GM12878 (cell line): ENCODE results near the gene FATE1. TPM values are rescaled to one million over a fixed set of nuclear protein-coding genes. Genes with fewer than 3 reads are reported as not detected.

Experiments
- ATAC-seq: fragments of 200-7000 bp; cut with Tn5 transposase; 3 replicates; pipeline ENCODE4 v1.9.1; 2020; ENCODE audit warnings: mild to moderate bottlenecking, moderate library complexity
- BruUV-seq: library from RNA; stranded (reverse); fragments of 400-500 nt; replicated peaks from 2 replicates; lab custom pipeline; 2021; lab: Mats Ljungman, UMichigan
- CTCF ChIA-PET: fragments of 300-600 bp; sonication (Branson Sonifier 250); formaldehyde crosslinking; extraction: SDS; loops from one replicate; lab custom pipeline; 2021; ENCODE audit warnings: inconsistent platforms; lab: Yijun Ruan, JAX
- POLR2A ChIA-PET: fragments of 350-600 bp; formaldehyde crosslinking; extraction: SDS; loops from one replicate; lab custom pipeline; 2021; ENCODE audit warnings: inconsistent platforms; lab: Charles Lee
- RAD21 ChIA-PET: fragments of 300-600 bp; sonication (Branson Sonifier 250); formaldehyde crosslinking; loops from one replicate; lab custom pipeline; 2023; ENCODE audit warnings: antibody characterized with exemption; ENCODE audit not compliant: unreplicated experiment; lab: Charles Lee
- SMC1A ChIA-PET: fragments of 300-600 bp; sonication (Branson Sonifier 250); formaldehyde crosslinking; loops from one replicate; lab custom pipeline; 2023; ENCODE audit not compliant: unreplicated experiment, uncharacterized antibody; lab: Charles Lee
- DNase-seq: peaks from one replicate; pipeline ENCODE4 v3.0.0-alpha.2; 2011; ENCODE audit warnings: low read depth, low spot score
- FAIRE-seq: peaks from 3 replicates; lab custom pipeline; 2011; peaks lifted over from hg19 to GRCh38; lab: Jason Lieb, UNC
- H2AFZ ChIP-seq: 2 replicates; pipeline ENCODE4 v1.6.0; 2011; ENCODE audit warnings: low read depth, low read length, control low read depth; ENCODE audit not compliant: control insufficient read depth
- H3K27ac ChIP-seq: 2 replicates; pipeline ENCODE4 v1.5.1; 2011; ENCODE audit warnings: control low read depth; ENCODE audit not compliant: control insufficient read depth, insufficient read depth
- H3K27me3 ChIP-seq, 2 experiments: replicated peaks in 1 of 2; 2 replicates each; pipeline versions ENCODE4 v1.6.0 to v1.6.1; 2011; ENCODE audit warnings: low read length in 1 of 2; ENCODE audit not compliant: control insufficient read depth in 2 of 2, insufficient read depth in 2 of 2
- H3K36me3 ChIP-seq, 2 experiments: 2 replicates each; pipeline ENCODE4 v1.5.1; 2011; ENCODE audit warnings: low read length in 1 of 2; ENCODE audit not compliant: control insufficient read depth in 2 of 2, insufficient read depth in 2 of 2
- H3K4me1 ChIP-seq: 2 replicates; pipeline ENCODE4 v1.6.1; 2011; ENCODE audit warnings: mild to moderate bottlenecking, low read length, moderate library complexity, mixed read lengths; ENCODE audit not compliant: control insufficient read depth, insufficient read depth
- H3K4me2 ChIP-seq: 2 replicates; pipeline ENCODE4 v1.6.0; 2011; ENCODE audit warnings: control low read depth; ENCODE audit not compliant: control insufficient read depth, insufficient read depth
- H3K4me3 ChIP-seq: fragments of 200-600 bp; sonication (generic); 2 replicates; pipeline ENCODE4 v1.5.1; 2016
- H3K79me2 ChIP-seq: 2 replicates; pipeline ENCODE4 v1.6.0; 2011; ENCODE audit warnings: low read length; ENCODE audit not compliant: control insufficient read depth, insufficient read depth
- H3K9ac ChIP-seq: 2 replicates; pipeline ENCODE4 v1.8.0; 2011; ENCODE audit warnings: low read length, control low read depth, mixed read lengths; ENCODE audit not compliant: control insufficient read depth, insufficient read depth
- H3K9me3 ChIP-seq: replicated peaks from 3 replicates; pipeline ENCODE4 v1.5.1; 2011; ENCODE audit warnings: mild to moderate bottlenecking, low read length; ENCODE audit not compliant: control insufficient read depth, insufficient read depth
- H4K20me1 ChIP-seq: 2 replicates; pipeline ENCODE4 v1.6.0; 2011; ENCODE audit not compliant: control insufficient read depth, insufficient read depth
- BCL11A ChIP-seq: IDR thresholded peaks from 2 replicates; pipeline ENCODE4 v1.6.1; 2011; ENCODE audit warnings: low read depth, low read length
- CEBPB ChIP-seq, 2 experiments: fragments of 150-350 bp in 1 of 2; IDR thresholded peaks; 2 replicates each; pipeline ENCODE4 v1.6.1; 2012 to 2014; ENCODE audit warnings: low read depth in 2 of 2, low read length in 2 of 2, borderline replicate concordance in 1 of 2, inconsistent platforms in 1 of 2
- EZH2 ChIP-seq: IDR thresholded peaks from 2 replicates; pipeline ENCODE4 v1.6.1; 2012; ENCODE audit warnings: low read depth, mild to moderate bottlenecking, control low read depth, inconsistent platforms, low read length, borderline replicate concordance; ENCODE audit not compliant: control insufficient read depth
- FOS ChIP-seq: IDR thresholded peaks from 3 replicates; pipeline ENCODE4 v1.6.1; 2011; ENCODE audit warnings: borderline replicate concordance; ENCODE audit not compliant: insufficient read length; ENCODE audit errors: extremely low read depth
- FOXK2 ChIP-seq: fragments of 450-650 bp; IDR thresholded peaks from 2 replicates; pipeline ENCODE4 v1.6.1; 2017; ENCODE audit warnings: mild to moderate bottlenecking, moderate library complexity
- RAD21 ChIP-seq: IDR thresholded peaks from 2 replicates; pipeline ENCODE4 v1.6.1; 2011; ENCODE audit warnings: mild to moderate bottlenecking, low read depth, low read length, moderate library complexity; ENCODE audit not compliant: insufficient read depth
- RUNX3 ChIP-seq: IDR thresholded peaks from 2 replicates; pipeline ENCODE4 v1.6.1; 2012; ENCODE audit warnings: low read length, inconsistent platforms
- SMC3 ChIP-seq: IDR thresholded peaks from 2 replicates; pipeline ENCODE4 v1.6.1; 2011; ENCODE audit warnings: low read length, improper control_type of control experiment, borderline replicate concordance
- YBX1 ChIP-seq: fragments of 450-650 bp; IDR thresholded peaks from 2 replicates; pipeline ENCODE4 v1.6.1; 2016; ENCODE audit warnings: antibody characterized with exemption
- ZZZ3 ChIP-seq: IDR thresholded peaks from 2 replicates; pipeline ENCODE4 v1.6.1; 2011; ENCODE audit warnings: low read depth; ENCODE audit not compliant: control insufficient read depth, insufficient read length
- WGBS: methylation state at CpG from one replicate; pipeline ENCODE4 v1.1.6; 2016; ENCODE audit warnings: low lambda C conversion rate; ENCODE audit not compliant: insufficient replicate concordance, insufficient coverage; ENCODE audit errors: missing lambda C conversion rate; 5-methylcytosine and 5-hydroxymethylcytosine counted together
- in situ Hi-C: fragments of 300-500 bp; cut with MboI; formaldehyde crosslinking; loops from 9 replicates; pipeline ENCODE4 v1.14.3; 2018; ENCODE audit warnings: mixed read lengths
- intact Hi-C: fragments of 100-400 bp; cut with micrococcal nuclease; formaldehyde crosslinking; loops from one replicate; pipeline ENCODE4 v1.14.2; 2022; ENCODE audit not compliant: unreplicated experiment
- polyA plus RNA-seq, 11 experiments: library from polyadenylated mRNA; depleted of rRNA in 4 of 11; unstranded in 6 of 11; stranded (reverse) in 5 of 11; fragments of >200 nt; fragmentation: Nextera tagmentation in 4 of 11; fragmentation: Illumina TruSeq in 1 of 11; extraction: Ambion mirVana in 4 of 11; extraction: Trizol in 1 of 11; gene quantifications; 1 replicate in 1 of 11; 2 replicates in 10 of 11; pipeline versions ENCODE4 v1.2.1 to v1.2.3, GENCODE V29; 2011 to 2016; ENCODE audit warnings: inconsistent platforms in 2 of 11, missing spikeins in 2 of 11, low read depth in 1 of 11
- total RNA-seq, 4 experiments: library from RNA; depleted of rRNA in 3 of 4; stranded (reverse); fragments of >200 nt in 3 of 4; fragmentation: Illumina TruSeq in 1 of 4; extraction: Trizol in 1 of 4; gene quantifications; 2 replicates each; pipeline versions ENCODE4 v1.2.1 to v1.2.3, GENCODE V29; 2013 to 2021
- TF ChIP-seq, protein P1 (sequence below): fragments of 450-650 bp; formaldehyde crosslinking; IDR thresholded peaks from 2 replicates; pipeline ENCODE4 v1.5.0; 2022; ENCODE audit warnings: mild to moderate bottlenecking, missing genetic modification characterization

The FATE1 gene
- total and polyA plus RNA-seq, 10 of the 15 experiments (the other 5 are each of a cell fraction or from before 2014, with no cell fraction given), result 0.26 to 0.28 TPM; not detected in 8

DNA sequence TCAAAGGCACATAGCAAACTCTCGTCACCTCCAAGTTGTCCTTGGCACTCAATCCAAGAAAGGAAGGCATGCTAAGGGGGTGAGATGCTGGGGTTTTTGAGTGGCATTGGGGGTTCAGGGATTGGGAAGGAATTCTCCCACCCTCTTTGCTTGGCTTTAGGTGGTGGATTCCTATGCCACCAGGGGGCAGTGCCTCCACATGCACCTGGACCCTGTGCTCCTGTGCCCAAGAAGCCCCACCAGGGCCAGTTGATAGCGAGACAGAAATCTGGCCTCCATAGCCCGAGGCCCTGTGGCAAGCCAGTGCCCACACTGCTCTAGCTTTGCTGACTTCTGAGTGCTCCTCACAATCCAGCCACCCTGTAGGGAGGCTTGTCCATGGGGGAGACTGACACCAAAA, 2.0 kb upstream of the FATE1 start (continued):
- TF ChIP-seq FOS (no peak), ZZZ3 (no peak), FOXK2 (no peak), BCL11A (no peak), EZH2 (no peak), YBX1 (no peak), RUNX3 (no peak), SMC3 (peak; percentile 33; the same call in 1 of the 2 replicates), RAD21 (peak; percentile 38)
- TF ChIP-seq, protein P1, sequence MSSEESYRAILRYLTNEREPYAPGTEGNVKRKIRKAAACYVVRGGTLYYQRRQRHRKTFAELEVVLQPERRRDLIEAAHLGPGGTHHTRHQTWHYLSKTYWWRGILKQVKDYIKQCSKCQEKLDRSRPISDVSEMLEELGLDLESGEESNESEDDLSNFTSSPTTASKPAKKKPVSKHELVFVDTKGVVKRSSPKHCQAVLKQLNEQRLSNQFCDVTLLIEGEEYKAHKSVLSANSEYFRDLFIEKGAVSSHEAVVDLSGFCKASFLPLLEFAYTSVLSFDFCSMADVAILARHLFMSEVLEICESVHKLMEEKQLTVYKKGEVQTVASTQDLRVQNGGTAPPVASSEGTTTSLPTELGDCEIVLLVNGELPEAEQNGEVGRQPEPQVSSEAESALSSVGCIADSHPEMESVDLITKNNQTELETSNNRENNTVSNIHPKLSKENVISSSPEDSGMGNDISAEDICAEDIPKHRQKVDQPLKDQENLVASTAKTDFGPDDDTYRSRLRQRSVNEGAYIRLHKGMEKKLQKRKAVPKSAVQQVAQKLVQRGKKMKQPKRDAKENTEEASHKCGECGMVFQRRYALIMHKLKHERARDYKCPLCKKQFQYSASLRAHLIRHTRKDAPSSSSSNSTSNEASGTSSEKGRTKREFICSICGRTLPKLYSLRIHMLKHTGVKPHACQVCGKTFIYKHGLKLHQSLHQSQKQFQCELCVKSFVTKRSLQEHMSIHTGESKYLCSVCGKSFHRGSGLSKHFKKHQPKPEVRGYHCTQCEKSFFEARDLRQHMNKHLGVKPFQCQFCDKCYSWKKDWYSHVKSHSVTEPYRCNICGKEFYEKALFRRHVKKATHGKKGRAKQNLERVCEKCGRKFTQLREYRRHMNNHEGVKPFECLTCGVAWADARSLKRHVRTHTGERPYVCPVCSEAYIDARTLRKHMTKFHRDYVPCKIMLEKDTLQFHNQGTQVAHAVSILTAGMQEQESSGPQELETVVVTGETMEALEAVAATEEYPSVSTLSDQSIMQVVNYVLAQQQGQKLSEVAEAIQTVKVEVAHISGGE (CRISPR knock-in tag), result no peak

DNA sequence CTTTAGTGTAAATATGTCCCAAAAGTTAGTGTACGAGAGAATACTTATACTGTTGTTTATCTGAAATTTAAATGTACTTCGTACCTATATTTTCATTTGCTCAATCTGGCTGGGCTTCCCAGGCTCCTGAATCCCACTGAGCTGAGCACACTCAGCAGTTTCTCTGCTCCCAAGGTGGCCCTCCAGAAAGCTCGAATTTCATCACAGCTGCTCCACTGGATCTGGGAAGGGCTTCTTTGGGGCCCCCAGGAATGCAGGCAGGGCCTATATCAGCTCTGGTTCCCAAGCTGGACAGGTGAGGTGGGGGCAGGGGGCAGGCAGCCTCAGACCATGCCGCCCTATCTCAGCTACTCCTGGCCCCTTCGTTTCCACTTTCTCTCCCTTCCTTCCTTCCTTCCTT, 1.5 kb upstream of the FATE1 start:
- Histone ChIP-seq H3K9ac (no peak overlapping the region), H3K27me3 (no peaks in the 10 kb centered on the region), H3K4me2 (no peak overlapping the region), H3K36me3 (no peaks in the 10 kb centered on the region), H3K4me3 (no peak overlapping the region), H3K79me2 (no peaks in the 10 kb centered on the region), H2AFZ (no peak overlapping the region), H3K27ac (no peak overlapping the region), H3K9me3 (no peaks in the 10 kb centered on the region), H3K4me1 (no peaks in the 10 kb centered on the region), H4K20me1 (no peaks in the 10 kb centered on the region)
- ATAC-seq, result no peak
- WGBS, result 9% methylated on average over 5 of the region's 5 CpGs
- ChIA-PET RAD21 (no interaction called here), CTCF (interaction anchor here (0.8 to 1.2 kb wide), 3 partner anchors 20 to 750 kb away, joined by 3 read pairs; partner anchors contain the start of gene CNGA2), POLR2A (interaction anchor here (0.5 kb wide), 1 partner anchor 806 kb away, joined by 3 read pairs; no protein-coding TSS in a partner anchor), SMC1A (no interaction called here)
- BruUV-seq, result no TSS peak
- no peak for DNase-seq
- no peak for FAIRE-seq
- intact Hi-C loops, result no loop called here
- in situ Hi-C loops, result no loop called here
- TF ChIP-seq YBX1 (no peak), RUNX3 (no peak), CEBPB (IDR thresholded peaks at IDR 0.05; ENCODE audit: borderline replicate concordance in 1 of 2, low read depth in 2 of 2, low read length in 2 of 2) (no peak)
